Measurements from ENCODE around the gene SPG7.

DNA sequence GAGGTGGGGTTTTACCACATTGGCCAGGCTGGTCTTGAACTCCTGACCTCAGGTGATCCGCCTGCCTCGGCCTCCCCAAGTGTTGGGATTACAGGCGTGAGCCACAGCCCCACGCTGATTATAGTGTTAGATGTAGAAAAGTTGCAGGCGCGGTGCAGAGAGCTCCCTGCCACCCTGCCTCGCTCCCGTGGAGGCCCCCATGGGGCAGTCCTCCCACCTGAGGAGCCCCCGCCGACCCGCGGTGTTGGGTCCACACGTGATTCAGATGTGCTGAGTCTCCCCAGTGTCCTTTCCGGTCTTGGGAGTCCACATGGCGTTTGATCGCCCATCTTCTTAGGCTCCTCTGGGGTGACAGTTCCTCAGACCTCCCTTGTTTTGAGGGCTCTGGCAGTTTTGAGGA, 47.1 kb downstream of the SPG7 start:
- TF ChIP-seq EZH2 (IDR thresholded peaks at IDR 0.05; ENCODE audit: insufficient read depth, low read length): no peak
- TF ChIP-seq, protein P1, sequence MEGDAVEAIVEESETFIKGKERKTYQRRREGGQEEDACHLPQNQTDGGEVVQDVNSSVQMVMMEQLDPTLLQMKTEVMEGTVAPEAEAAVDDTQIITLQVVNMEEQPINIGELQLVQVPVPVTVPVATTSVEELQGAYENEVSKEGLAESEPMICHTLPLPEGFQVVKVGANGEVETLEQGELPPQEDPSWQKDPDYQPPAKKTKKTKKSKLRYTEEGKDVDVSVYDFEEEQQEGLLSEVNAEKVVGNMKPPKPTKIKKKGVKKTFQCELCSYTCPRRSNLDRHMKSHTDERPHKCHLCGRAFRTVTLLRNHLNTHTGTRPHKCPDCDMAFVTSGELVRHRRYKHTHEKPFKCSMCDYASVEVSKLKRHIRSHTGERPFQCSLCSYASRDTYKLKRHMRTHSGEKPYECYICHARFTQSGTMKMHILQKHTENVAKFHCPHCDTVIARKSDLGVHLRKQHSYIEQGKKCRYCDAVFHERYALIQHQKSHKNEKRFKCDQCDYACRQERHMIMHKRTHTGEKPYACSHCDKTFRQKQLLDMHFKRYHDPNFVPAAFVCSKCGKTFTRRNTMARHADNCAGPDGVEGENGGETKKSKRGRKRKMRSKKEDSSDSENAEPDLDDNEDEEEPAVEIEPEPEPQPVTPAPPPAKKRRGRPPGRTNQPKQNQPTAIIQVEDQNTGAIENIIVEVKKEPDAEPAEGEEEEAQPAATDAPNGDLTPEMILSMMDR (IDR thresholded peaks at IDR 0.05; ENCODE audit: insufficient read depth, low read depth, low read length): no peak

Measured in astrocyte (in vitro differentiated cells and primary cell).